ENCODE measurements around the gene TARBP1. TPM values are rescaled to one million over a fixed set of nuclear protein-coding genes. Genes with fewer than 3 reads are reported as not detected.

The TARBP1 gene
- total and polyA plus RNA-seq, 2 of the 4 experiments (the other 2 are of a cell fraction), result 10.6 to 17.7 TPM

GRCh38 chr1:234497589-234497988 lies 18.6 kb upstream of the TARBP1 start:
- Histone ChIP-seq H2BK120ac (ENCODE audit: low read depth, low read length) (no peak overlapping the region), H2BK5ac (ENCODE audit: low read depth, low read length, poor library complexity, severe bottlenecking) (no peak overlapping the region), H3K23ac (ENCODE audit: low read depth, low read length) (no peak overlapping the region), H3K27ac (ENCODE audit: insufficient read depth, low read length) (no peak overlapping the region), H2AK5ac (ENCODE audit: low read depth, low read length) (no peak overlapping the region), H3K9me1 (ENCODE audit: insufficient read depth, low read length) (peaks cover 6% of the 10 kb centered on the region; the same call in 1 of the 2 replicates), H3K4me1 (ENCODE audit: control insufficient read depth, insufficient read depth, low read length) (peaks cover 27% of the 10 kb centered on the region), H3K4me3 (ENCODE audit: insufficient read depth, low read depth, low read length) (no peak overlapping the region), H2BK15ac (ENCODE audit: low read depth, low read length) (peak overlapping the region; percentile 30; the same call in 1 of the 3 replicates), H3K9me3 (ENCODE audit: control insufficient read depth, insufficient read depth, low read length) (no peaks in the 10 kb centered on the region), H3K56ac (ENCODE audit: extremely low read depth, insufficient read depth, low read length) (no peak overlapping the region), H3K36me3 (ENCODE audit: control insufficient read depth, insufficient read depth, low read length) (no peaks in the 10 kb centered on the region), H4K8ac (ENCODE audit: low read depth in 2 of 2, low read length in 2 of 2) (no peak overlapping the region; a peak in 1 of 4 replicates), H3K79me1 (ENCODE audit: low read depth in 1 of 2, low read length in 2 of 2) (peaks cover 0 to 20% of the 10 kb centered on the region in 2 experiments; a peak in 2 of 4 replicates), H3K14ac (replicated peaks; ENCODE audit: low read depth, low read length) (no peak overlapping the region), H4K91ac (ENCODE audit: insufficient read depth, low read depth, low read length) (no peak overlapping the region), H4K20me1 (ENCODE audit: insufficient read depth, low read length) (no peaks in the 10 kb centered on the region), H3K9ac (ENCODE audit: low read depth, low read length) (no peak overlapping the region), H3K27me3 (ENCODE audit: control insufficient read depth, insufficient read depth, low read length) (no peaks in the 10 kb centered on the region), H3K4me2 (ENCODE audit: low read depth, low read length) (no peak overlapping the region), H3K18ac (ENCODE audit: low read depth, low read length) (no peak overlapping the region), H2AFZ (replicated peaks; ENCODE audit: low read length, poor library complexity) (no peak overlapping the region), H2BK20ac (ENCODE audit: low read depth, low read length) (0 out of 2 replicates have a peak overlapping the region, but pooled peaks have one; percentile 32), H3K4ac (ENCODE audit: low read depth, low read length) (no peak overlapping the region), H2AK9ac (replicated peaks; ENCODE audit: low read depth, low read length, poor library complexity) (no peak overlapping the region), H4K5ac (ENCODE audit: low read depth, low read length) (no peak overlapping the region)
- intact Hi-C loops (cut with micrococcal nuclease), result no loop called here
- dilution Hi-C loops (cut with HindIII; ENCODE audit: low sequenced_read_pairs, unreplicated experiment), result no loop called here
- in situ Hi-C loops (cut with MboI; ENCODE audit: low sequenced_read_pairs), result loop anchor here (5.0 to 25.0 kb wide), 5 partner anchors 110 to 595 kb away; no protein-coding TSS in a partner anchor
- POLR2A ChIA-PET (ENCODE audit: unreplicated experiment), result no interaction called here
- ATAC-seq (ENCODE audit: low read depth) (no peak), DNase-seq (no peak)
- CTCF ChIA-PET, result no interaction called here
- WGBS, 2 experiments (ENCODE audit: extremely low coverage in 2 of 2, insufficient read length in 1 of 2), result no CpG with 5 or more reads among the region's 1 CpG
- no peak for TF ChIP-seq CHD1 (IDR thresholded peaks at IDR 0.05; ENCODE audit: low read depth, low read length)
- no peak for TF ChIP-seq CTCF (conservative IDR thresholded peaks at IDR 0.05; ENCODE audit: low read depth, low read length)
- TF ChIP-seq MAFK (IDR thresholded peaks at IDR 0.05; ENCODE audit: low read depth, low read length), result no peak
- TF ChIP-seq RCOR1 (IDR thresholded peaks at IDR 0.05; ENCODE audit: insufficient replicate concordance, low read length), result no peak
- no peak for TF ChIP-seq SMC3 (IDR thresholded peaks at IDR 0.05; ENCODE audit: low read depth, low read length)
- no peak for TF ChIP-seq MAZ (IDR thresholded peaks at IDR 0.05; ENCODE audit: borderline replicate concordance, low read depth, low read length)
- TF ChIP-seq USF2 (IDR thresholded peaks at IDR 0.05; ENCODE audit: low read depth, low read length), result no peak
- TF ChIP-seq NFE2L2 (IDR thresholded peaks at IDR 0.05; ENCODE audit: low read depth, low read length), result no peak
- no TSS peak for BruUV-seq (replicated peaks)

Measured in IMR-90 (cell line).